ENCODE results near the gene GRM8. TPM values are rescaled to one million over a fixed set of nuclear protein-coding genes. Genes with fewer than 3 reads are reported as not detected.

The GRM8 gene
- total and polyA plus RNA-seq, 9 of the 15 experiments (the other 6 are each of a cell fraction or from before 2014, with no cell fraction given): 0.13 TPM; not detected in 7

DNA sequence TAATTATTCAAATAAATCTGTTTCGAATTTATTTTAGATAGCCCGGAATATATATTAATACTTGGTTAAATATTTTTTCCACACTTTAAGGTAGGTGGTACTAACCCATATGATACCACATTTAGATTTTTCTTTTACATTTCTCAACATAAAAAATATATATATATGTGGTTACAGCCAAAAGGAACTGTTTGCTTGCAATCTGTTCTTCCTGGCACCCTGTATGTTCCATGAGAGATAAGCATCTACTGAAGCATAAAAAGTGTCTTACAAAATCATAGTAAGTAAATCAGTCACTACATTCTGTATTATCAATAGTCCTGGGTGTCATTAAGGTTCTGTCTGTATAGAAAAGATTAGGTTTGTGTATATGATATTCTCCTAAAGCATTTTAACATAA is 726.8 kb downstream of the GRM8 start:
- Histone ChIP-seq H3K4me2 (ENCODE audit: insufficient read depth, low read length) (no peak overlapping the region), H2AFZ (ENCODE audit: low read depth, low read length) (no peak overlapping the region), H3K4me3 (no peak overlapping the region), H3K9me1 (ENCODE audit: control insufficient read depth, insufficient read depth, low read length) (no peaks in the 10 kb centered on the region), H4K20me1 (replicated peaks; ENCODE audit: control insufficient read depth, insufficient read depth, low read length) (no peaks in the 10 kb centered on the region), H3K4me1 (replicated peaks in 1 of 2; ENCODE audit: control insufficient read depth in 2 of 2, insufficient read depth in 2 of 2, low read length in 2 of 2) (no peaks in the 10 kb centered on the region), H3K79me2 (ENCODE audit: control insufficient read depth, insufficient read depth, low read length) (no peaks in the 10 kb centered on the region), H3K27me3 (ENCODE audit: control insufficient read depth in 2 of 2, insufficient read depth in 2 of 2, low read length in 2 of 2) (no peaks in the 10 kb centered on the region), H3K9me3 (replicated peaks; ENCODE audit: control insufficient read depth, insufficient read depth, low read depth, low read length) (no peaks in the 10 kb centered on the region), H3K36me3 (ENCODE audit: control insufficient read depth, insufficient read depth, low read length) (no peaks in the 10 kb centered on the region), H3K27ac (ENCODE audit: extremely low read depth, low read depth, low read length) (no peak overlapping the region), H3K9ac (ENCODE audit: insufficient read depth in 1 of 2, low read depth in 2 of 2, low read length in 2 of 2) (no peak overlapping the region)
- ATAC-seq: no peak
- no peak for DNase-seq (ENCODE audit: extremely low read depth in 1 of 4, low spot score in 3 of 4)
- WGBS (ENCODE audit: insufficient coverage, low coverage, missing lambda C conversion rate): 0% methylated on average over 2 of the region's 2 CpGs
- intact Hi-C loops (cut with micrococcal nuclease) (no loop called here), in situ Hi-C loops (cut with MboI) (no loop called here)
- FAIRE-seq: no peak
- ChIA-PET POLR2A (no interaction called here), CTCF (ENCODE audit: low intra/inter-chr PET ratio) (no interaction called here)
- BruUV-seq (replicated peaks): no TSS peak
- no peak for TF ChIP-seq C11orf30 (IDR thresholded peaks at IDR 0.05; ENCODE audit: low read depth)
- TF ChIP-seq TEAD2 (tag; IDR thresholded peaks at IDR 0.05): no peak
- TF ChIP-seq, protein P1, sequence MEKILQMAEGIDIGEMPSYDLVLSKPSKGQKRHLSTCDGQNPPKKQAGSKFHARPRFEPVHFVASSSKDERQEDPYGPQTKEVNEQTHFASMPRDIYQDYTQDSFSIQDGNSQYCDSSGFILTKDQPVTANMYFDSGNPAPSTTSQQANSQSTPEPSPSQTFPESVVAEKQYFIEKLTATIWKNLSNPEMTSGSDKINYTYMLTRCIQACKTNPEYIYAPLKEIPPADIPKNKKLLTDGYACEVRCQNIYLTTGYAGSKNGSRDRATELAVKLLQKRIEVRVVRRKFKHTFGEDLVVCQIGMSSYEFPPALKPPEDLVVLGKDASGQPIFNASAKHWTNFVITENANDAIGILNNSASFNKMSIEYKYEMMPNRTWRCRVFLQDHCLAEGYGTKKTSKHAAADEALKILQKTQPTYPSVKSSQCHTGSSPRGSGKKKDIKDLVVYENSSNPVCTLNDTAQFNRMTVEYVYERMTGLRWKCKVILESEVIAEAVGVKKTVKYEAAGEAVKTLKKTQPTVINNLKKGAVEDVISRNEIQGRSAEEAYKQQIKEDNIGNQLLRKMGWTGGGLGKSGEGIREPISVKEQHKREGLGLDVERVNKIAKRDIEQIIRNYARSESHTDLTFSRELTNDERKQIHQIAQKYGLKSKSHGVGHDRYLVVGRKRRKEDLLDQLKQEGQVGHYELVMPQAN (IDR thresholded peaks at IDR 0.05; ENCODE audit: borderline replicate concordance): no peak
- TF ChIP-seq, protein P2, sequence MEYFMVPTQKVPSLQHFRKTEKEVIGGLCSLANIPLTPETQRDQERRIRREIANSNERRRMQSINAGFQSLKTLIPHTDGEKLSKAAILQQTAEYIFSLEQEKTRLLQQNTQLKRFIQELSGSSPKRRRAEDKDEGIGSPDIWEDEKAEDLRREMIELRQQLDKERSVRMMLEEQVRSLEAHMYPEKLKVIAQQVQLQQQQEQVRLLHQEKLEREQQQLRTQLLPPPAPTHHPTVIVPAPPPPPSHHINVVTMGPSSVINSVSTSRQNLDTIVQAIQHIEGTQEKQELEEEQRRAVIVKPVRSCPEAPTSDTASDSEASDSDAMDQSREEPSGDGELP (CRISPR knock-in tag; IDR thresholded peaks at IDR 0.05; ENCODE audit: borderline replicate concordance): no peak
- TF ChIP-seq ZNF444 (CRISPR knock-in tag; IDR thresholded peaks at IDR 0.05): no peak
- TF ChIP-seq, protein P3, sequence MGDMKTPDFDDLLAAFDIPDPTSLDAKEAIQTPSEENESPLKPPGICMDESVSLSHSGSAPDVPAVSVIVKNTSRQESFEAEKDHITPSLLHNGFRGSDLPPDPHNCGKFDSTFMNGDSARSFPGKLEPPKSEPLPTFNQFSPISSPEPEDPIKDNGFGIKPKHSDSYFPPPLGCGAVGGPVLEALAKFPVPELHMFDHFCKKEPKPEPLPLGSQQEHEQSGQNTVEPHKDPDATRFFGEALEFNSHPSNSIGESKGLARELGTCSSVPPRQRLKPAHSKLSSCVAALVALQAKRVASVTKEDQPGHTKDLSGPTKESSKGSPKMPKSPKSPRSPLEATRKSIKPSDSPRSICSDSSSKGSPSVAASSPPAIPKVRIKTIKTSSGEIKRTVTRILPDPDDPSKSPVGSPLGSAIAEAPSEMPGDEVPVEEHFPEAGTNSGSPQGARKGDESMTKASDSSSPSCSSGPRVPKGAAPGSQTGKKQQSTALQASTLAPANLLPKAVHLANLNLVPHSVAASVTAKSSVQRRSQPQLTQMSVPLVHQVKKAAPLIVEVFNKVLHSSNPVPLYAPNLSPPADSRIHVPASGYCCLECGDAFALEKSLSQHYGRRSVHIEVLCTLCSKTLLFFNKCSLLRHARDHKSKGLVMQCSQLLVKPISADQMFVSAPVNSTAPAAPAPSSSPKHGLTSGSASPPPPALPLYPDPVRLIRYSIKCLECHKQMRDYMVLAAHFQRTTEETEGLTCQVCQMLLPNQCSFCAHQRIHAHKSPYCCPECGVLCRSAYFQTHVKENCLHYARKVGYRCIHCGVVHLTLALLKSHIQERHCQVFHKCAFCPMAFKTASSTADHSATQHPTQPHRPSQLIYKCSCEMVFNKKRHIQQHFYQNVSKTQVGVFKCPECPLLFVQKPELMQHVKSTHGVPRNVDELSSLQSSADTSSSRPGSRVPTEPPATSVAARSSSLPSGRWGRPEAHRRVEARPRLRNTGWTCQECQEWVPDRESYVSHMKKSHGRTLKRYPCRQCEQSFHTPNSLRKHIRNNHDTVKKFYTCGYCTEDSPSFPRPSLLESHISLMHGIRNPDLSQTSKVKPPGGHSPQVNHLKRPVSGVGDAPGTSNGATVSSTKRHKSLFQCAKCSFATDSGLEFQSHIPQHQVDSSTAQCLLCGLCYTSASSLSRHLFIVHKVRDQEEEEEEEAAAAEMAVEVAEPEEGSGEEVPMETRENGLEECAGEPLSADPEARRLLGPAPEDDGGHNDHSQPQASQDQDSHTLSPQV (IDR thresholded peaks at IDR 0.05): no peak
- TF ChIP-seq LEF1 (IDR thresholded peaks at IDR 0.05): no peak
- TF ChIP-seq GABPA (tag; conservative IDR thresholded peaks at IDR 0.05; ENCODE audit: low read depth): no peak
- no peak for TF ChIP-seq DACH1 (IDR thresholded peaks at IDR 0.05; ENCODE audit: partially characterized antibody)
- TF ChIP-seq, protein P4, sequence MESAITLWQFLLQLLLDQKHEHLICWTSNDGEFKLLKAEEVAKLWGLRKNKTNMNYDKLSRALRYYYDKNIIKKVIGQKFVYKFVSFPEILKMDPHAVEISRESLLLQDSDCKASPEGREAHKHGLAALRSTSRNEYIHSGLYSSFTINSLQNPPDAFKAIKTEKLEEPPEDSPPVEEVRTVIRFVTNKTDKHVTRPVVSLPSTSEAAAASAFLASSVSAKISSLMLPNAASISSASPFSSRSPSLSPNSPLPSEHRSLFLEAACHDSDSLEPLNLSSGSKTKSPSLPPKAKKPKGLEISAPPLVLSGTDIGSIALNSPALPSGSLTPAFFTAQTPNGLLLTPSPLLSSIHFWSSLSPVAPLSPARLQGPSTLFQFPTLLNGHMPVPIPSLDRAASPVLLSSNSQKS (CRISPR knock-in tag; IDR thresholded peaks at IDR 0.05): no peak
- TF ChIP-seq TAF1 (IDR thresholded peaks at IDR 0.05; ENCODE audit: control insufficient read depth, extremely low read depth, insufficient read depth, low read length, severe bottlenecking): no peak
- TF ChIP-seq ZNF668 (CRISPR knock-in tag; IDR thresholded peaks at IDR 0.05): no peak
- TF ChIP-seq FOXJ2 (tag; IDR thresholded peaks at IDR 0.05): no peak

Measured in K562 (cell line).